Astrocyte (in vitro differentiated cells and primary cell): ENCODE results near the gene CDX1.

Source experiments
- CTCF ChIP-seq: IDR thresholded peaks from 2 replicates; pipeline ENCODE4 v1.5.1; 2011; ENCODE audit warnings: low read depth, mild to moderate bottlenecking, inconsistent platforms, low read length, moderate library complexity; ENCODE audit not compliant: insufficient read depth
- EZH2 ChIP-seq: IDR thresholded peaks from 2 replicates; pipeline ENCODE4 v1.6.1; 2012; ENCODE audit warnings: mild to moderate bottlenecking, low read length, inconsistent platforms; ENCODE audit not compliant: insufficient read depth

DNA sequence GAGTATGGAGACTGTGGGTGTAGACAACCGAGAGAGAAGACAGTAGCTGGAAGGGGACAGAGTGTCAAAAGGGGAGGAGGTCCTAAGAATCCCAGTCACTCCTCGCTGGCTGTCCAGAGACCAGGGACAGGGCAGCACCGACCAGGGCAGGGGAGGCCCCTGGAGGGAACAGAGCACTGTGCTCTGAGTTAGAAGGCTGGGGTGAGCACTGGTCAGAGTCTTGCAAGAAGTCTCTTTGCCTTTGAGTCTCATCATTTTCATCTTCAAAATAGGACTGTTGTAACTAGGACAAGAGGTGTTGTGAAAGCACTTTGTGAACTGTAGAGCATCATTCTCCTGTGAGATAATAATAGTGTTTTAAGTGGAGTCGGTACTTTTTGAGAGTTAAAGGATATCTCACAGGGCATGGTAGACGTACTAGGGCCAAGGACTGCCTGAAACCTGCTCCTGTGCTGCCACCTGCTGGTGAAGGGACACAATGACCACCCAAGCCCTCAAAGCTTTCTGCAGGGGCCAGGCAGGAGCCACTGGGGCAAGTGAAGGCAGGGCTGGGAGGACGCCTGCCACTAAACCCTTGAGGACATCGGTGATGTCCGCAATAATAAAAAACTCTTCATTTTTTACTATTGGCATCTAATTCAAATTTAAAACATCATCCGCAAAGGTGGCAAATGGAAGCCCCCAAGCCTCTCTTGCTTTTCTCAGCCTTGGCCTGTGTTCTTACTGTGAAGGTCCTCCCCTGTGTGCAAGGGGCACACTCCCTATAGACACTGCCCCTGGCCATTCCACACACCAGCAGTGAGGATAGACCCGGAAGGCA is 51.5 kb downstream of the CDX1 start:
- TF ChIP-seq CTCF (peak; percentile 84), EZH2 (no peak)
